Ishikawa (cell line): Measurements from ENCODE around the gene HOXB4.

Experiments
- CEBPB ChIP-seq: IDR thresholded peaks from 2 replicates; pipeline ENCODE4 v1.6.1; 2012
- CREB1 ChIP-seq: IDR thresholded peaks from 2 replicates; pipeline ENCODE4 v1.6.1; 2012; ENCODE audit warnings: low read depth
- EGR1 ChIP-seq: IDR thresholded peaks from 2 replicates; pipeline ENCODE4 v1.6.1; 2012
- EP300 ChIP-seq: IDR thresholded peaks from 2 replicates; pipeline ENCODE4 v1.6.1; 2012; ENCODE audit warnings: borderline replicate concordance
- FOXM1 ChIP-seq: IDR thresholded peaks from 2 replicates; pipeline ENCODE4 v1.6.1; 2012; ENCODE audit warnings: low read depth, borderline replicate concordance
- NFIC ChIP-seq: IDR thresholded peaks from 2 replicates; pipeline ENCODE4 v1.6.1; 2012
- RAD21 ChIP-seq: IDR thresholded peaks from 2 replicates; pipeline ENCODE4 v1.6.1; 2012; ENCODE audit warnings: low read depth
- TAF1 ChIP-seq: IDR thresholded peaks from 2 replicates; pipeline ENCODE4 v1.6.1; 2012; ENCODE audit warnings: low read depth, mild to moderate bottlenecking
- TCF12 ChIP-seq: IDR thresholded peaks from 2 replicates; pipeline ENCODE4 v1.6.1; 2012; ENCODE audit warnings: low read depth
- TEAD4 ChIP-seq: IDR thresholded peaks from 2 replicates; pipeline ENCODE4 v1.6.1; 2012
- YY1 ChIP-seq: IDR thresholded peaks from 2 replicates; pipeline ENCODE4 v1.6.1; 2012; ENCODE audit warnings: low read depth
- ZBTB7A ChIP-seq: IDR thresholded peaks from 2 replicates; pipeline ENCODE4 v1.6.1; 2012; ENCODE audit warnings: low read depth
- TF ChIP-seq, protein P1 (sequence below): IDR thresholded peaks from 2 replicates; pipeline ENCODE4 v1.6.1; 2012
- TF ChIP-seq, protein P2 (sequence below): IDR thresholded peaks from 2 replicates; pipeline ENCODE4 v1.6.1; 2012; ENCODE audit warnings: low read depth, mild to moderate bottlenecking
- TF ChIP-seq, protein P3 (sequence below): IDR thresholded peaks from 2 replicates; pipeline ENCODE4 v1.6.1; 2012

HOXB4 gene

DNA sequence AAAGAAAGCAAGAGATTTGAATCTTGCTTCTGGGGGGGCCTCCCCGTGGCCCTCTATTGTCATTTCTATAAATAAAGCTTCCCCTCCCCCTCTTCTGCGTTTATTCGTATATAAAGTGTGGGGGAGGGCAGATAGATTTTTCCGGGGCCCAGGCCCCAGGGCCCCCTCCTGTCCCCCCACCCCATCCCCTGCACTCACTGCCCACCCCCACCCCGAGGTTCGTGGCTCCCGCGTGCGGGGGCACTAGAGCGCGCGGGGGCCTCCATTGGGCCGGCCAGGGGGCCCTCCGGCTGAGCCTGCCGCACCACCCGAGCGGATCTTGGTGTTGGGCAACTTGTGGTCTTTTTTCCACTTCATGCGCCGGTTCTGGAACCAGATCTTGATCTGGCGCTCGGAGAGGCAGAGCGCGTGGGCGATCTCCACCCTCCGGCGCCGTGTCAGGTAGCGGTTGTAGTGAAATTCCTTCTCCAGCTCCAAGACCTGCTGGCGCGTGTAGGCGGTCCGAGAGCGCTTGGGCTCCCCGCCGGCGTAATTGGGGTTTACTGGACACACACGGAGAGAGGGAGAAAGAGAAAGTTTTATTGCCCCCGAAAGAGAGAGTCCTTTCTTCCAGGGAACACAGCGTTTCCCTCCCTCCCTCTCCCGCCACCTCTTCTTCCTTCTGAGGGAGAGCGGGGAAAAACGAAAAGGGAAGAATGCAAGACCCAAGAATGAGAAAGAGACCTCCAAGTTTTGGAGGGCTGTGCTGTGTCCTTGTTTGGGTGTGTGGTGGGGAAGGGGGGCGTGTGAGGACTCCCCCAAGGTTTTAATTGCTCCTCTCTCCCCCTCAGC is 1.5 kb downstream of the HOXB4 start:
- no peak for TF ChIP-seq CREB1
- peak; percentile 35; the same call in 1 of the 2 replicates for TF ChIP-seq CEBPB
- peak; percentile 40; the same call in 1 of the 2 replicates for TF ChIP-seq TEAD4
- TF ChIP-seq FOXM1, result 0 out of 2 replicates have a peak, but pooled peaks have one; percentile 30
- TF ChIP-seq TCF12, result peak; percentile 73
- TF ChIP-seq NFIC, result 0 out of 2 replicates have a peak, but pooled peaks have one; percentile 15
- 0 out of 2 replicates have a peak, but pooled peaks have one; percentile 68 for TF ChIP-seq EP300
- TF ChIP-seq, protein P1, sequence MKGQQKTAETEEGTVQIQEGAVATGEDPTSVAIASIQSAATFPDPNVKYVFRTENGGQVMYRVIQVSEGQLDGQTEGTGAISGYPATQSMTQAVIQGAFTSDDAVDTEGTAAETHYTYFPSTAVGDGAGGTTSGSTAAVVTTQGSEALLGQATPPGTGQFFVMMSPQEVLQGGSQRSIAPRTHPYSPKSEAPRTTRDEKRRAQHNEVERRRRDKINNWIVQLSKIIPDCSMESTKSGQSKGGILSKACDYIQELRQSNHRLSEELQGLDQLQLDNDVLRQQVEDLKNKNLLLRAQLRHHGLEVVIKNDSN, result no peak
- peak; percentile 87 for TF ChIP-seq EGR1
- no peak for TF ChIP-seq TAF1

DNA sequence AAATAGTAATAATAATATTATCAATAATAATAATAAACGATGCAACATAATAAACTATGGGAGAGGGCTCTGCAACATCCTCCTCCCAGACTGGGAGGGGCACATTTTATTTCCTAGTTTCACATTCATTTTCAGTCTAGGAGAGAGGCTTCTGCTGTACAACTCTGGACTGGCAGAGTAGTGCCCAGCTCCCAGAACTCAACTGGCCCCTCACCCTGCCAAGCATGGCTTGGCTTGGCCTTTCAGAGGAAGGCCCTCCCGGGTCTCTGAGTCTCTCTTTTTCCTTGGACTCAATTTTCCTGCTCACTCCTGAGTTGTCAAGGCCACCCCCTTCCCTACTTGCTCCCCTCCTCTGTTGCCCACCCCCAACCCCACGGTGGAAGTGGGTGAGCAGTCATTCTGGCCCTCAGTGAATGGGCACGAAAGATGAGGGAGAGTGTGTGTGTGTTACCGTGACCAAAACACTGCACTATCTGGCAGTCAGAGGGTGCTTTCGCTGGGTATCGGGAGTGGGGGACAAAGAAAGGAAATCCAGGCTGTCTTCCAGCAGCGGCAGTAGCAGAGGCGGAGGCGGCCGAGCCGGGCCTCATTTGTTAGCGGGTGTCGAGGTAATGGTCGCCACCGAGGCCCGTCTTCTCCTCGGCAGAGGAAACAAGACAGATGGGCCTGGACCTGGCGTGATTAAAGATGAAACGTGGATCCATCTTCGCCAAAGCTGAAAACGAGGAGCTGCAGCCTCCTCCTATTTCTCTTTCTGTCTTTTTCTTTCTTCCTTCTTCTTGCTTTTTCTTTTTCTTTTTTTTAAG is 2.3 kb downstream of the HOXB4 start:
- TF ChIP-seq TCF12 (no peak), EGR1 (no peak), CEBPB (no peak), EP300 (no peak), TAF1 (no peak), YY1 (no peak), TEAD4 (no peak), FOXM1 (no peak), NFIC (no peak), CREB1 (no peak), ZBTB7A (no peak)
- TF ChIP-seq, protein P2, sequence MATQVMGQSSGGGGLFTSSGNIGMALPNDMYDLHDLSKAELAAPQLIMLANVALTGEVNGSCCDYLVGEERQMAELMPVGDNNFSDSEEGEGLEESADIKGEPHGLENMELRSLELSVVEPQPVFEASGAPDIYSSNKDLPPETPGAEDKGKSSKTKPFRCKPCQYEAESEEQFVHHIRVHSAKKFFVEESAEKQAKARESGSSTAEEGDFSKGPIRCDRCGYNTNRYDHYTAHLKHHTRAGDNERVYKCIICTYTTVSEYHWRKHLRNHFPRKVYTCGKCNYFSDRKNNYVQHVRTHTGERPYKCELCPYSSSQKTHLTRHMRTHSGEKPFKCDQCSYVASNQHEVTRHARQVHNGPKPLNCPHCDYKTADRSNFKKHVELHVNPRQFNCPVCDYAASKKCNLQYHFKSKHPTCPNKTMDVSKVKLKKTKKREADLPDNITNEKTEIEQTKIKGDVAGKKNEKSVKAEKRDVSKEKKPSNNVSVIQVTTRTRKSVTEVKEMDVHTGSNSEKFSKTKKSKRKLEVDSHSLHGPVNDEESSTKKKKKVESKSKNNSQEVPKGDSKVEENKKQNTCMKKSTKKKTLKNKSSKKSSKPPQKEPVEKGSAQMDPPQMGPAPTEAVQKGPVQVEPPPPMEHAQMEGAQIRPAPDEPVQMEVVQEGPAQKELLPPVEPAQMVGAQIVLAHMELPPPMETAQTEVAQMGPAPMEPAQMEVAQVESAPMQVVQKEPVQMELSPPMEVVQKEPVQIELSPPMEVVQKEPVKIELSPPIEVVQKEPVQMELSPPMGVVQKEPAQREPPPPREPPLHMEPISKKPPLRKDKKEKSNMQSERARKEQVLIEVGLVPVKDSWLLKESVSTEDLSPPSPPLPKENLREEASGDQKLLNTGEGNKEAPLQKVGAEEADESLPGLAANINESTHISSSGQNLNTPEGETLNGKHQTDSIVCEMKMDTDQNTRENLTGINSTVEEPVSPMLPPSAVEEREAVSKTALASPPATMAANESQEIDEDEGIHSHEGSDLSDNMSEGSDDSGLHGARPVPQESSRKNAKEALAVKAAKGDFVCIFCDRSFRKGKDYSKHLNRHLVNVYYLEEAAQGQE, result no peak
- TF ChIP-seq, protein P3, sequence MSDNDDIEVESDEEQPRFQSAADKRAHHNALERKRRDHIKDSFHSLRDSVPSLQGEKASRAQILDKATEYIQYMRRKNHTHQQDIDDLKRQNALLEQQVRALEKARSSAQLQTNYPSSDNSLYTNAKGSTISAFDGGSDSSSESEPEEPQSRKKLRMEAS, result no peak
- TF ChIP-seq, protein P1, result no peak

DNA sequence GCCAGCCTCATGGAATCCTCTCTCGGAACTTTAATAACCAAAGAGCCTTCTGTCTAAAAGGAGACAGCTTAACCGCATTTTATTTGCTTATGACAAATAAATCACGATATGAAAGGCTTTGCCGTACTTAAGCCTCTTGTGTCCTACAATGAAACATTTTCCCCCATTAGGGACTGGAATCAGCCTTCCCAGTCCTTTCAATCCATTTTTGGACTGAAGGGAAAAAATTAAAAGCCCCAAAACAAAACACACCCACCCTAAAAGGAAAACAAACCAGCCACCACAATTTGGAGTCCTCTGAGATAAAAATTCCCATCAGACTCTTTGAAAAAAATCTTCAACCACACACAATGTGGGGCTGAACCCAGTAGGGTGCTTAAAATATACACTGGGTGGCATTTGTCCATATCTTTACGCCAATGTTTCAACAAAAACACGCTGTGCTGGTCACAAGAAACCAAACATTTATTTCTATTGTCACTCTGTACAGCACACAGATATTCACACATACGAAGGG is 3.0 kb downstream of the HOXB4 start:
- TF ChIP-seq, protein P3, result no peak
- TF ChIP-seq EP300 (peak; percentile 66; the same call in 1 of the 2 replicates), CREB1 (no peak), TEAD4 (no peak), FOXM1 (peak; percentile 46), TCF12 (peak; percentile 52)
- TF ChIP-seq, protein P2, result no peak

DNA sequence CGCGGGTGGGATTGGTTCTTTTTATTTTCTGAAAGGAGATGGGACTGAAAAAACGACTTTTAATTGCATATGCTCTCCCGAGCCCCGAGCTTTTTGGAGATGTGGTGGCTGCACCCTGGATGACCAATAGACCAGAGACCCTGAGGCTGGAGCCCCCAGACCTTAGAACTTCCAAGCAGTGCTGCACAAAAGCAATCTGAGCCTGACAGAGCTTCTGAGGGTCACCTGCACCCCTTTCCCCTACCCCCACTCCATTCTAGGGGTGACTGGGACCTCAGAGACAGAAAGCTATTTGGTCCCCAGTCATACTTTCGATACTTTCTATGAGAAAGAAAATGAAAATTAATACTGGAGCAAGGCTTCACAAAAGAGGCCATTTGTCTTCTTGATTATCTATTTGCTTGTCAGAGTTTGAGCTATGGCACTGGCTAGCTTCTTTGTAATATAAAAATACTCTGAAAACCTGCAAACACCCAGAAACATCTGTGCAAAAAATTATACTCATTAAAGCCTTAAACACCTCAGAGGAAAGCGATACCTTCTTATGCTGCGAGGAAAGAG is 3.6 kb downstream of the HOXB4 start:
- no peak for TF ChIP-seq FOXM1
- TF ChIP-seq EP300, result no peak
- no peak for TF ChIP-seq TCF12
- no peak for TF ChIP-seq YY1
- TF ChIP-seq CEBPB, result no peak
- no peak for TF ChIP-seq TEAD4
- TF ChIP-seq, protein P2, result no peak
- no peak for TF ChIP-seq RAD21
- TF ChIP-seq, protein P1, result no peak
- TF ChIP-seq NFIC, result no peak
- no peak for TF ChIP-seq EGR1
- no peak for TF ChIP-seq TAF1
- TF ChIP-seq, protein P3, result no peak
- TF ChIP-seq ZBTB7A, result no peak
- TF ChIP-seq CREB1, result no peak
